Loucy (cell line): ENCODE measurements around the gene MLYCD.

Experiments
- CTCF ChIP-seq: fragments of 200-600 bp; sonication (generic); conservative IDR thresholded peaks from 2 replicates; pipeline ENCODE4 v1.5.1; 2014; ENCODE audit warnings: mild to moderate bottlenecking, antibody characterized with exemption, low read length
- EZH2phosphoT487 ChIP-seq: fragments of 200-600 bp; IDR thresholded peaks from 2 replicates; pipeline ENCODE4 v1.6.1; 2018; ENCODE audit warnings: antibody characterized with exemption, mild to moderate bottlenecking, moderate library complexity, borderline replicate concordance

- no peak for TF ChIP-seq CTCF
- no peak for TF ChIP-seq EZH2phosphoT487
Observed at GRCh38 chr16:83964684-83965443, 65.9 kb downstream of the MLYCD start.
